Activated T-helper 1 cell treated with anti-CD3 and anti-CD28 coated beads, Interleukin-12 subunit alpha, Interleukin-12 subunit beta, Interleukin-2, Interleukin-4 antibody, amounts not matched to agents 30 ng/mL and 10 ng/mL and 1 ng/mL, durations not matched to agents 14 hours and 24 hours and 36 hours (primary cell): ENCODE measurements around the gene CCNA2. TPM values are rescaled to one million over a fixed set of nuclear protein-coding genes. Genes with fewer than 3 reads are reported as not detected.

Experiments used
- DNase-seq: peaks from one replicate; pipeline ENCODE4 v3.0.0; 2021; ENCODE audit warnings: low spot score
- H3K27ac Mint-ChIP-seq: one replicate; pipeline ENCODE4 v1.8.0; 2021; ENCODE audit warnings: mild to moderate bottlenecking, mixed read lengths
- H3K27me3 Mint-ChIP-seq: one replicate; pipeline ENCODE4 v1.8.0; 2022; ENCODE audit warnings: mild to moderate bottlenecking, moderate library complexity, mixed read lengths; ENCODE audit not compliant: insufficient read depth
- H3K36me3 Mint-ChIP-seq: one replicate; pipeline ENCODE4 v1.8.0; 2021; ENCODE audit warnings: low read depth, mixed read lengths
- H3K4me1 Mint-ChIP-seq: one replicate; pipeline ENCODE4 v1.8.0; 2021; ENCODE audit warnings: low read depth, mixed read lengths
- H3K4me3 Mint-ChIP-seq: one replicate; pipeline ENCODE4 v1.8.0; 2021; ENCODE audit warnings: mild to moderate bottlenecking, moderate library complexity, mixed read lengths
- H3K9me3 Mint-ChIP-seq: one replicate; pipeline ENCODE4 v1.8.0; 2021; ENCODE audit warnings: mixed read lengths
- intact Hi-C: fragments of 100-400 bp; cut with micrococcal nuclease; formaldehyde crosslinking; loops from one replicate; pipeline ENCODE4 v1.15.1; 2024
- total RNA-seq: library from RNA; stranded (reverse); gene quantifications from 2 replicates; pipeline ENCODE4 v1.2.3, GENCODE V29; 2022

The CCNA2 gene
- total RNA-seq, 1 donor from 2014 or later = 59.9 TPM

GRCh38 chr4:121784975-121785374, 38.7 kb downstream of the CCNA2 start:
- Mint-ChIP-seq H3K27ac (no peak overlapping the region), H3K4me1 (peaks cover 23% of the 10 kb centered on the region), H3K27me3 (peaks cover 27% of the 10 kb centered on the region), H3K4me3 (no peak overlapping the region), H3K9me3 (no peaks in the 10 kb centered on the region), H3K36me3 (peaks cover 3% of the 10 kb centered on the region)
- intact Hi-C loops = no loop called here
- DNase-seq = no peak

- peaks cover 30% of the 10 kb centered on the region for H3K27me3 Mint-ChIP-seq
- DNase-seq = no peak
- no peak overlapping the region for H3K27ac Mint-ChIP-seq
- H3K4me1 Mint-ChIP-seq = peaks cover 18% of the 10 kb centered on the region
- H3K4me3 Mint-ChIP-seq = no peak overlapping the region
- peaks cover 2% of the 10 kb centered on the region for H3K36me3 Mint-ChIP-seq
- no peaks in the 10 kb centered on the region for H3K9me3 Mint-ChIP-seq
- intact Hi-C loops = no loop called here
Observed at GRCh38 chr4:121784401-121784800, 39.3 kb downstream of the CCNA2 start.

- Mint-ChIP-seq H3K27ac (no peak overlapping the region), H3K27me3 (peaks cover 30% of the 10 kb centered on the region)
Observed at GRCh38 chr4:121783210-121783609, 40.5 kb downstream of the CCNA2 start.

GRCh38 chr4:121778991-121779628, 44.6 kb downstream of the CCNA2 start:
- Mint-ChIP-seq H3K27me3 (peaks cover 34% of the 10 kb centered on the region), H3K4me3 (no peak overlapping the region), H3K4me1 (no peaks in the 10 kb centered on the region), H3K27ac (no peak overlapping the region), H3K36me3 (no peaks in the 10 kb centered on the region), H3K9me3 (no peaks in the 10 kb centered on the region)
- no peak for DNase-seq
- intact Hi-C loops = no loop called here

More at GRCh38 chr4:121783210-121783609, 40.5 kb downstream of the CCNA2 start:
- intact Hi-C loops = no loop called here
- H3K4me1 Mint-ChIP-seq = peaks cover 6% of the 10 kb centered on the region
- no peak overlapping the region for H3K4me3 Mint-ChIP-seq
- peaks cover under 1% of the 10 kb centered on the region for H3K36me3 Mint-ChIP-seq
- DNase-seq = no peak
- no peaks in the 10 kb centered on the region for H3K9me3 Mint-ChIP-seq

- no peak for DNase-seq
- no peak overlapping the region for H3K27ac Mint-ChIP-seq
- intact Hi-C loops = no loop called here
- no peak overlapping the region for H3K4me3 Mint-ChIP-seq
- peaks cover 29% of the 10 kb centered on the region for H3K27me3 Mint-ChIP-seq
- H3K36me3 Mint-ChIP-seq = no peaks in the 10 kb centered on the region
- H3K4me1 Mint-ChIP-seq = no peaks in the 10 kb centered on the region
- no peaks in the 10 kb centered on the region for H3K9me3 Mint-ChIP-seq
Observed at GRCh38 chr4:121777625-121778024, 46.1 kb downstream of the CCNA2 start.

- Mint-ChIP-seq H3K9me3 (no peaks in the 10 kb centered on the region), H3K27ac (no peak overlapping the region), H3K4me1 (no peaks in the 10 kb centered on the region), H3K4me3 (no peak overlapping the region), H3K27me3 (peaks cover 30% of the 10 kb centered on the region), H3K36me3 (no peaks in the 10 kb centered on the region)
- intact Hi-C loops = no loop called here
- no peak for DNase-seq
Observed at GRCh38 chr4:121776610-121777401, 46.9 kb downstream of the CCNA2 start.

- peaks cover 26% of the 10 kb centered on the region for H3K27me3 Mint-ChIP-seq
- H3K27ac Mint-ChIP-seq = no peak overlapping the region
- intact Hi-C loops = no loop called here
- no peaks in the 10 kb centered on the region for H3K4me1 Mint-ChIP-seq
- no peak overlapping the region for H3K4me3 Mint-ChIP-seq
- H3K36me3 Mint-ChIP-seq = no peaks in the 10 kb centered on the region
- no peaks in the 10 kb centered on the region for H3K9me3 Mint-ChIP-seq
- no peak for DNase-seq
Observed at GRCh38 chr4:121773883-121774282, 49.8 kb downstream of the CCNA2 start.

- Mint-ChIP-seq H3K4me3 (no peak overlapping the region), H3K27me3 (peaks cover 25% of the 10 kb centered on the region), H3K27ac (no peak overlapping the region), H3K36me3 (no peaks in the 10 kb centered on the region), H3K9me3 (no peaks in the 10 kb centered on the region), H3K4me1 (no peaks in the 10 kb centered on the region)
- no peak for DNase-seq
- intact Hi-C loops = no loop called here
Observed at GRCh38 chr4:121771869-121772268, 51.8 kb downstream of the CCNA2 start.

GRCh38 chr4:121769341-121769740, 54.3 kb downstream of the CCNA2 start:
- Mint-ChIP-seq H3K27me3 (peaks cover 41% of the 10 kb centered on the region), H3K4me3 (no peak overlapping the region), H3K36me3 (no peaks in the 10 kb centered on the region), H3K9me3 (no peaks in the 10 kb centered on the region), H3K4me1 (peaks cover 1% of the 10 kb centered on the region), H3K27ac (no peak overlapping the region)
- DNase-seq = no peak
- intact Hi-C loops = no loop called here

GRCh38 chr4:121767166-121767565, 56.5 kb downstream of the CCNA2 start:
- intact Hi-C loops = no loop called here
- no peak overlapping the region for H3K4me3 Mint-ChIP-seq
- no peak for DNase-seq
- peaks cover 6% of the 10 kb centered on the region for H3K4me1 Mint-ChIP-seq
- no peak overlapping the region for H3K27ac Mint-ChIP-seq
- peaks cover 49% of the 10 kb centered on the region for H3K27me3 Mint-ChIP-seq
- H3K36me3 Mint-ChIP-seq = no peaks in the 10 kb centered on the region
- H3K9me3 Mint-ChIP-seq = no peaks in the 10 kb centered on the region

Other genes with a start within 250 kb of the CCNA2 start
- gene ANXA5, start 126.9 kb downstream of the CCNA2 start, total RNA-seq = 128 and 131 TPM in 2 replicates
- gene SMIM43, start 58.7 kb downstream of the CCNA2 start, total RNA-seq = not detected in 2 replicates
- 71.9 and 74.0 TPM in 2 replicates for gene EXOSC9, start 22.6 kb downstream of the CCNA2 start, total RNA-seq
- 16.9 and 20.2 TPM in 2 replicates for gene BBS7, start 46.6 kb upstream of the CCNA2 start, total RNA-seq
- gene TRPC3, start 128.2 kb upstream of the CCNA2 start, total RNA-seq = 2.3 and 2.5 TPM in 2 replicates